H1 (cell line): ENCODE data around the gene AOPEP. TPM values are rescaled to one million over a fixed set of nuclear protein-coding genes. Genes with fewer than 3 reads are reported as not detected.

Source experiments
- ATF3 ChIP-seq: IDR thresholded peaks from 2 replicates; pipeline ENCODE4 v1.6.1; 2011; ENCODE audit warnings: low read depth, mild to moderate bottlenecking, low read length; ENCODE audit not compliant: insufficient read depth
- CBX8 ChIP-seq: fragments of 300-800, 300-1000 bp; sonication (generic); IDR thresholded peaks from 2 replicates; pipeline ENCODE4 v1.7.1; 2016; ENCODE audit warnings: low read depth, low read length, borderline replicate concordance
- CHD7 ChIP-seq: fragments of 300-600 bp; sonication (generic); IDR thresholded peaks from 2 replicates; pipeline ENCODE4 v1.7.1; 2012; ENCODE audit warnings: low read length, moderate library complexity, mild to moderate bottlenecking, inconsistent platforms; ENCODE audit not compliant: insufficient replicate concordance
- GTF2F1 ChIP-seq: IDR thresholded peaks from 2 replicates; pipeline ENCODE4 v1.6.1; 2012; ENCODE audit warnings: low read depth, low read length, improper control_type of control experiment, borderline replicate concordance
- MAFK ChIP-seq: IDR thresholded peaks from 2 replicates; pipeline ENCODE4 v1.6.1; 2012; ENCODE audit warnings: low read depth, mild to moderate bottlenecking, improper control_type of control experiment, low read length
- POU5F1 ChIP-seq: IDR thresholded peaks from 2 replicates; pipeline ENCODE4 v1.6.1; 2011; ENCODE audit warnings: low read depth, mild to moderate bottlenecking, low read length, moderate library complexity
- RAD21 ChIP-seq, 2 experiments: IDR thresholded peaks in 1 of 2; conservative IDR thresholded peaks in 1 of 2; 2 replicates each; pipeline ENCODE4 v1.6.1; 2011; ENCODE audit warnings: low read depth in 2 of 2, low read length in 2 of 2, improper control_type of control experiment in 1 of 2, inconsistent platforms in 1 of 2, mild to moderate bottlenecking in 1 of 2, moderate library complexity in 1 of 2
- RBBP5 ChIP-seq: IDR thresholded peaks from 2 replicates; pipeline ENCODE4 v1.7.1; 2012; ENCODE audit warnings: low read depth, mild to moderate bottlenecking, inconsistent platforms, low read length, moderate library complexity, borderline replicate concordance
- SIX5 ChIP-seq: IDR thresholded peaks from 2 replicates; pipeline ENCODE4 v1.6.1; 2011; ENCODE audit warnings: mild to moderate bottlenecking, low read depth, low read length
- SP4 ChIP-seq: IDR thresholded peaks from 2 replicates; pipeline ENCODE4 v1.6.1; 2012; ENCODE audit warnings: low read length, inconsistent platforms
- TEAD4 ChIP-seq: IDR thresholded peaks from 2 replicates; pipeline ENCODE4 v1.6.1; 2012; ENCODE audit warnings: low read depth, low read length, inconsistent platforms, mixed read lengths
- polyA plus RNA-seq, 7 experiments: library from polyadenylated mRNA; depleted of rRNA in 3 of 7; stranded (reverse) in 5 of 7; unstranded in 2 of 7; fragments of >200 nt in 5 of 7; fragments of 200-250 nt in 2 of 7; gene quantifications; 1 replicate in 5 of 7; 2 replicates in 1 of 7; 4 replicates in 1 of 7; pipeline versions ENCODE4 v1.2.1 to v1.2.3, GENCODE V29; 2011 to 2013; ENCODE audit warnings: missing spikeins in 2 of 7, mixed read lengths in 2 of 7
- total RNA-seq: library from RNA; stranded (reverse); fragmentation: NEBNext Ultra II Directional; extraction: Animal tissue kit (Norgen Biotek cat#: 25700); gene quantifications from 2 replicates; pipeline ENCODE4 v1.2.1, GENCODE V29; 2021

AOPEP gene
- total and polyA plus RNA-seq, 2 of the 8 experiments (the other 6 are each of a cell fraction or from before 2014, with no cell fraction given) = 6.1 to 14.3 TPM

- TF ChIP-seq CHD7 (no peak), SP4 (no peak), POU5F1 (no peak), TEAD4 (no peak), RAD21 (IDR thresholded peaks at IDR 0.05 in 1 of 2, conservative IDR thresholded peaks at IDR 0.05 in 1 of 2; ENCODE audit: low read depth in 2 of 2, low read length in 2 of 2) (no peak), RBBP5 (no peak), CBX8 (no peak), GTF2F1 (no peak), MAFK (no peak), ATF3 (no peak), SIX5 (no peak)
Observed at GRCh38 chr9:94933511-94933828, 207.0 kb downstream of the AOPEP start (continued).
